A549 (cell line): ENCODE results near the gene FBXL7.

Source experiments
- MAFK ChIP-seq: fragments of 450-650 bp; IDR thresholded peaks from 2 replicates; pipeline ENCODE4 v1.6.1; 2014; ENCODE audit not compliant: partially characterized antibody
- RCOR1 ChIP-seq: fragments of 150-350 bp; IDR thresholded peaks from 2 replicates; pipeline ENCODE4 v1.6.1; 2014; ENCODE audit warnings: antibody characterized with exemption, low read length, low read depth
- RFX5 ChIP-seq: fragments of 450-650 bp; IDR thresholded peaks from 2 replicates; pipeline ENCODE4 v1.7.1; 2014; ENCODE audit warnings: antibody characterized with exemption, mild to moderate bottlenecking, moderate library complexity
- ZFP36 ChIP-seq: fragments of 450-650 bp; IDR thresholded peaks from 2 replicates; pipeline ENCODE4 v1.6.1; 2014; ENCODE audit warnings: borderline replicate concordance; ENCODE audit not compliant: partially characterized antibody
- TF ChIP-seq, protein P1 (sequence below): fragments of >200 bp; sonication (Bioruptor Twin); formaldehyde crosslinking; IDR thresholded peaks from 3 replicates; pipeline ENCODE4 v1.5.1; 2016
- TF ChIP-seq, protein P2 (sequence below): fragments of >200 bp; sonication (Bioruptor Twin); formaldehyde crosslinking; IDR thresholded peaks from 3 replicates; pipeline ENCODE4 v1.6.1; 2016
- TF ChIP-seq, protein P3 (sequence below): IDR thresholded peaks from 2 replicates; pipeline ENCODE4 v1.6.1; 2012

DNA sequence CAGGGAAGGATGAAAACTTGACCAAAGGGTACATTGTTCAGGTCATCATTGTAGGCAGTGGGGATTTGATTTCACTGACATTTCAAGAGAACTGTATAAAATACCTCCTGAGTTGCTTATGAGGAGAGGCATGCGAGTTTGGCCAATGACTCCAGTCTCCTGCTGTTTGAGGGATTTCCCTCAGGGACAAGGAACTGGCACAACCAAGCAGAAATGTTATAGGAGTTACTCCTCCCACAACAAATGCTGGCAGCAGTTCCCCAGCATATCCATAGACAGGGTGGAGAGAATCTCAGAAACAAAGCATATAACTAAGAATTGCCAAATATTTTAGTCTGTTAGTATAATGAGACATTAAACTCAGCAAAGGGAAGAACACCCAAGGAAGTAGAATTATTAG is 47.2 kb upstream of the FBXL7 start:
- no peak for TF ChIP-seq MAFK
- TF ChIP-seq RFX5: no peak
- TF ChIP-seq, protein P1, sequence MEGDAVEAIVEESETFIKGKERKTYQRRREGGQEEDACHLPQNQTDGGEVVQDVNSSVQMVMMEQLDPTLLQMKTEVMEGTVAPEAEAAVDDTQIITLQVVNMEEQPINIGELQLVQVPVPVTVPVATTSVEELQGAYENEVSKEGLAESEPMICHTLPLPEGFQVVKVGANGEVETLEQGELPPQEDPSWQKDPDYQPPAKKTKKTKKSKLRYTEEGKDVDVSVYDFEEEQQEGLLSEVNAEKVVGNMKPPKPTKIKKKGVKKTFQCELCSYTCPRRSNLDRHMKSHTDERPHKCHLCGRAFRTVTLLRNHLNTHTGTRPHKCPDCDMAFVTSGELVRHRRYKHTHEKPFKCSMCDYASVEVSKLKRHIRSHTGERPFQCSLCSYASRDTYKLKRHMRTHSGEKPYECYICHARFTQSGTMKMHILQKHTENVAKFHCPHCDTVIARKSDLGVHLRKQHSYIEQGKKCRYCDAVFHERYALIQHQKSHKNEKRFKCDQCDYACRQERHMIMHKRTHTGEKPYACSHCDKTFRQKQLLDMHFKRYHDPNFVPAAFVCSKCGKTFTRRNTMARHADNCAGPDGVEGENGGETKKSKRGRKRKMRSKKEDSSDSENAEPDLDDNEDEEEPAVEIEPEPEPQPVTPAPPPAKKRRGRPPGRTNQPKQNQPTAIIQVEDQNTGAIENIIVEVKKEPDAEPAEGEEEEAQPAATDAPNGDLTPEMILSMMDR: no peak
- TF ChIP-seq, protein P2, sequence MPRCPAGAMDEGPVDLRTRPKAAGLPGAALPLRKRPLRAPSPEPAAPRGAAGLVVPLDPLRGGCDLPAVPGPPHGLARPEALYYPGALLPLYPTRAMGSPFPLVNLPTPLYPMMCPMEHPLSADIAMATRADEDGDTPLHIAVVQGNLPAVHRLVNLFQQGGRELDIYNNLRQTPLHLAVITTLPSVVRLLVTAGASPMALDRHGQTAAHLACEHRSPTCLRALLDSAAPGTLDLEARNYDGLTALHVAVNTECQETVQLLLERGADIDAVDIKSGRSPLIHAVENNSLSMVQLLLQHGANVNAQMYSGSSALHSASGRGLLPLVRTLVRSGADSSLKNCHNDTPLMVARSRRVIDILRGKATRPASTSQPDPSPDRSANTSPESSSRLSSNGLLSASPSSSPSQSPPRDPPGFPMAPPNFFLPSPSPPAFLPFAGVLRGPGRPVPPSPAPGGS: no peak
- no peak for TF ChIP-seq ZFP36
- no peak for TF ChIP-seq RCOR1
- TF ChIP-seq, protein P3, sequence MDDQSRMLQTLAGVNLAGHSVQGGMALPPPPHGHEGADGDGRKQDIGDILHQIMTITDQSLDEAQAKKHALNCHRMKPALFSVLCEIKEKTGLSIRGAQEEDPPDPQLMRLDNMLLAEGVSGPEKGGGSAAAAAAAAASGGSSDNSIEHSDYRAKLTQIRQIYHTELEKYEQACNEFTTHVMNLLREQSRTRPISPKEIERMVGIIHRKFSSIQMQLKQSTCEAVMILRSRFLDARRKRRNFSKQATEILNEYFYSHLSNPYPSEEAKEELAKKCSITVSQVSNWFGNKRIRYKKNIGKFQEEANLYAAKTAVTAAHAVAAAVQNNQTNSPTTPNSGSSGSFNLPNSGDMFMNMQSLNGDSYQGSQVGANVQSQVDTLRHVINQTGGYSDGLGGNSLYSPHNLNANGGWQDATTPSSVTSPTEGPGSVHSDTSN: no peak
